ENCODE data around the gene DNM2. TPM values are rescaled to one million over a fixed set of nuclear protein-coding genes. Genes with fewer than 3 reads are reported as not detected.

The DNM2 gene
- total and polyA plus RNA-seq, 9 of the 15 experiments (the other 6 are each of a cell fraction or from before 2014, with no cell fraction given) = 2.2 to 161 (median 72.6) TPM

GRCh38 chr19:10836479-10837330 is 118.8 kb downstream of the DNM2 start (continued):
- TF ChIP-seq TRIM28 (IDR thresholded peaks at IDR 0.05) (peak; percentile 81), POLR2G (IDR thresholded peaks at IDR 0.05; ENCODE audit: low read depth, low read length) (no peak), PTRF (tag; IDR thresholded peaks at IDR 0.05) (0 out of 2 replicates have a peak, but pooled peaks have one; percentile 34), ZSCAN32 (CRISPR knock-in tag; IDR thresholded peaks at IDR 0.05) (0 out of 2 replicates have a peak, but pooled peaks have one; percentile 0), VEZF1 (CRISPR knock-in tag; IDR thresholded peaks at IDR 0.05) (no peak), USF2 (CRISPR knock-in tag; IDR thresholded peaks at IDR 0.05) (peak; percentile 95), ZZZ3 (IDR thresholded peaks at IDR 0.05) (peak; percentile 71), GMEB1 (CRISPR knock-in tag; IDR thresholded peaks at IDR 0.05) (peak; percentile 75), KLF1 (tag; IDR thresholded peaks at IDR 0.05) (peak; percentile 94), ZNF583 (CRISPR knock-in tag; IDR thresholded peaks at IDR 0.05) (peak; percentile 93), XRCC3 (IDR thresholded peaks at IDR 0.05) (no peak), CCAR2 (IDR thresholded peaks at IDR 0.05; ENCODE audit: low read depth, low read length) (no peak; the same call in 1 of the 2 replicates), ZNF79 (CRISPR knock-in tag; IDR thresholded peaks at IDR 0.05; ENCODE audit: low read depth) (peak; percentile 81; the same call in 1 of the 2 replicates), RHOXF2B (CRISPR knock-in tag; conservative IDR thresholded peaks at IDR 0.05) (0 out of 2 replicates have a peak, but pooled peaks have one; percentile 51), PYGO2 (tag; IDR thresholded peaks at IDR 0.05) (peak; percentile 66), JUN (IDR thresholded peaks at IDR 0.05; ENCODE audit: borderline replicate concordance, low read depth, low read length) (peak; percentile 91; the same call in 1 of the 2 replicates), JUN (CRISPR knock-in tag; IDR thresholded peaks at IDR 0.05; ENCODE audit: borderline replicate concordance) (peak; percentile 96; the same call in 1 of the 2 replicates), GTF2A2 (tag; IDR thresholded peaks at IDR 0.05) (peak; percentile 92)
- TF ChIP-seq, protein P1, sequence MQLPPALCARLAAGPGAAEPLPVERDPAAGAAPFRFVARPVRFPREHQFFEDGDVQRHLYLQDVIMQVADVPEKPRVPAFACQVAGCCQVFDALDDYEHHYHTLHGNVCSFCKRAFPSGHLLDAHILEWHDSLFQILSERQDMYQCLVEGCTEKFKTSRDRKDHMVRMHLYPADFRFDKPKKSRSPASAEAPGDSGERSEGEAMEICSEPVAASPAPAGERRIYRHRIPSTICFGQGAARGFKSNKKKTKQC (CRISPR knock-in tag; IDR thresholded peaks at IDR 0.05) = peak; percentile 99
- TF ChIP-seq, protein P2, sequence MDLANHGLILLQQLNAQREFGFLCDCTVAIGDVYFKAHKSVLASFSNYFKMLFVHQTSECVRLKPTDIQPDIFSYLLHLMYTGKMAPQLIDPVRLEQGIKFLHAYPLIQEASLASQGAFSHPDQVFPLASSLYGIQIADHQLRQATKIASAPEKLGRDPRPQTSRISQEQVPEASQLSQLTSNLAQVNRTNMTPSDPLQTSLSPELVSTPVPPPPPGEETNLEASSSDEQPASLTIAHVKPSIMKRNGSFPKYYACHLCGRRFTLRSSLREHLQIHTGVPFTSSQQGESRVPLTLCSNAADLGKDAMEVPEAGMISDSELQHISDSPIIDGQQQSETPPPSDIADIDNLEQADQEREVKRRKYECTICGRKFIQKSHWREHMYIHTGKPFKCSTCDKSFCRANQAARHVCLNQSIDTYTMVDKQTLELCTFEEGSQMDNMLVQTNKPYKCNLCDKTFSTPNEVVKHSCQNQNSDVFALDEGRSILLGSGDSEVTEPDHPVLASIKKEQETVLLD (IDR thresholded peaks at IDR 0.05) = peak; percentile 73; the same call in 1 of the 2 replicates
